ENCODE measurements around the gene IL13. TPM values are rescaled to one million over a fixed set of nuclear protein-coding genes. Genes with fewer than 3 reads are reported as not detected.

The IL13 gene
- under 1 TPM in 1 of 9 donors, not detected in 8; 0.34 TPM for total RNA-seq
- polyA plus RNA-seq: not detected
- long read RNA-seq, donor 1: 0 reads
- long read RNA-seq, donor 2: 0 reads
- long read RNA-seq, donor 3: 0 reads

GRCh38 chr5:132657676-132658380 is at the start of gene IL13:
IL13 (plus strand) TSS chr5:132658173; CDS start chr5:132658187, 14 bp downstream.
- no peak for TF ChIP-seq CTCF (IDR thresholded peaks at IDR 0.05)
- no peak for TF ChIP-seq POLR2A (IDR thresholded peaks at IDR 0.05)
- Histone ChIP-seq H3K4me3 (no peak within 1 kb of the TSS), H3K27ac (no peak within 1 kb of the TSS), H3K9me3 (no peaks in the 10 kb centered on the region), H3K36me3 (no peaks in the 10 kb centered on the region), H3K27me3 (peaks cover 12 to 35% (median 21%) of the 10 kb centered on the region in 9 donors), H3K4me1 (peaks cover 0 to 13% (median 7%) of the 10 kb centered on the region in 12 donors)
- ATAC-seq: no peak
- WGBS, 4 donors: 96 to 98% (median 97%) methylated on average over 11 to 12 of the region's 12 CpGs
- intact Hi-C loops (cut with DNase I): no loop called here
- DNase-seq: no peak

- intact Hi-C loops (cut with DNase I): no loop called here
- Histone ChIP-seq H3K27ac (no peak overlapping the region), H3K36me3 (peaks cover 0 to 100% (median 81%) of the 10 kb centered on the region in 9 donors), H3K4me3 (no peak overlapping the region), H3K4me1 (no peaks in the 10 kb centered on the region), H3K27me3 (no peaks in the 10 kb centered on the region), H3K9me3 (peaks cover 0 to 5% (median 0%) of the 10 kb centered on the region in 12 donors)
- DNase-seq: no peak
- 97 to 100% (median 98%) methylated on average over 2 of the region's 2 CpGs for WGBS, 4 donors
- TF ChIP-seq POLR2A (IDR thresholded peaks at IDR 0.05) (no peak), CTCF (IDR thresholded peaks at IDR 0.05) (no peak)
- ATAC-seq: no peak
Measured at GRCh38 chr5:132611965-132612364, 46.0 kb upstream of the IL13 start.

GRCh38 chr5:132612846-132613245 is 45.1 kb upstream of the IL13 start:
- peaks cover 0 to 5% (median 0%) of the 10 kb centered on the region in 12 donors for H3K9me3 ChIP-seq
- no peak overlapping the region for H3K4me3 ChIP-seq
- DNase-seq: no peak
- no peak overlapping the region for H3K27ac ChIP-seq
- H3K36me3 ChIP-seq: peaks cover 0 to 100% (median 81%) of the 10 kb centered on the region in 9 donors
- WGBS, 4 donors: 72 to 84% (median 75%) methylated on average over 1 of the region's 1 CpG
- intact Hi-C loops (cut with DNase I): no loop called here
- no peaks in the 10 kb centered on the region for H3K4me1 ChIP-seq
- no peak for TF ChIP-seq POLR2A (IDR thresholded peaks at IDR 0.05)
- TF ChIP-seq CTCF (IDR thresholded peaks at IDR 0.05): no peak
- no peaks in the 10 kb centered on the region for H3K27me3 ChIP-seq
- ATAC-seq: no peak

GRCh38 chr5:132621699-132622098 is 36.3 kb upstream of the IL13 start:
- Histone ChIP-seq H3K9me3 (no peaks in the 10 kb centered on the region), H3K36me3 (peaks cover 0 to 80% (median 61%) of the 10 kb centered on the region in 9 donors), H3K4me3 (no peak overlapping the region), H3K27me3 (no peaks in the 10 kb centered on the region), H3K4me1 (no peaks in the 10 kb centered on the region), H3K27ac (no peak overlapping the region)
- TF ChIP-seq POLR2A (IDR thresholded peaks at IDR 0.05) (no peak), CTCF (IDR thresholded peaks at IDR 0.05) (no peak)
- DNase-seq: no peak
- intact Hi-C loops (cut with DNase I): no loop called here
- ATAC-seq: no peak

All from heart left ventricle (tissue), 16 donors.